Endothelial cell of umbilical vein (primary cell): ENCODE results near the gene QSOX2. TPM values are rescaled to one million over a fixed set of nuclear protein-coding genes. Genes with fewer than 3 reads are reported as not detected.
A peak's percentile ranks its signal among the peaks of the same experiment; 100 is the strongest.

ENCODE experiments used
- BruUV-seq: library from RNA; stranded (reverse); fragments of 400-500 nt; replicated peaks from 2 replicates; lab custom pipeline; 2021; lab: Mats Ljungman, UMichigan
- CTCF ChIA-PET: fragments of 300-600, 350-600 bp; sonication (Branson Sonifier 250); formaldehyde crosslinking; loops from one replicate; lab custom pipeline; 2021; ENCODE audit warnings: antibody characterized with exemption, inconsistent platforms; lab: Charles Lee
- POLR2A ChIA-PET: fragments of 300-600, 350-600 bp; sonication (Branson Sonifier 250); formaldehyde crosslinking; loops from one replicate; lab custom pipeline; 2021; ENCODE audit warnings: antibody characterized with exemption, inconsistent platforms; lab: Charles Lee
- DNase-seq: peaks from one replicate; pipeline ENCODE4 v3.0.0-alpha.2; 2011; ENCODE audit warnings: low read depth, low spot score
- FAIRE-seq: peaks from 2 replicates; lab custom pipeline; 2011; peaks lifted over from hg19 to GRCh38; lab: Jason Lieb, UNC
- H2AFZ ChIP-seq: 2 replicates; pipeline ENCODE4 v1.6.0; 2012; ENCODE audit warnings: low read depth, low read length, control low read depth, inconsistent platforms
- H3K27ac ChIP-seq: 2 replicates; pipeline ENCODE4 v1.5.1; 2011; ENCODE audit warnings: low read depth, mild to moderate bottlenecking, control low read depth, low read length, moderate library complexity; ENCODE audit not compliant: insufficient read depth
- H3K27me3 ChIP-seq, 2 experiments: 2 replicates each; pipeline versions ENCODE4 v1.6.0 to v1.6.1; 2011; ENCODE audit warnings: low read length in 2 of 2, mixed read lengths in 1 of 2; ENCODE audit not compliant: control insufficient read depth in 2 of 2, insufficient read depth in 2 of 2
- H3K36me3 ChIP-seq, 2 experiments: 2 replicates in 1 of 2; 3 replicates in 1 of 2; pipeline ENCODE4 v1.5.1; 2011; ENCODE audit warnings: low read length in 2 of 2, mild to moderate bottlenecking in 1 of 2, moderate library complexity in 1 of 2; ENCODE audit not compliant: control insufficient read depth in 2 of 2, insufficient read depth in 2 of 2; ENCODE audit errors: extremely low read depth in 1 of 2
- H3K4me1 ChIP-seq: 3 replicates; pipeline ENCODE4 v1.5.1; 2011; ENCODE audit warnings: mild to moderate bottlenecking, low read length; ENCODE audit not compliant: control insufficient read depth, insufficient read depth; ENCODE audit errors: extremely low read depth
- H3K4me2 ChIP-seq: 2 replicates; pipeline ENCODE4 v1.6.1; 2011; ENCODE audit warnings: low read length, control low read depth, mixed read lengths; ENCODE audit not compliant: insufficient read depth
- H3K4me3 ChIP-seq, 3 experiments: fragments of 200-600 bp in 1 of 3; sonication (generic), shearing (Covaris generic) in 1 of 3; replicated peaks in 1 of 3; 2 replicates each; pipeline ENCODE4 v1.5.1; 2011 to 2016; ENCODE audit warnings: control low read depth in 3 of 3, low read length in 3 of 3, mild to moderate bottlenecking in 2 of 3, inconsistent platforms in 1 of 3, low read depth in 1 of 3, moderate library complexity in 1 of 3; ENCODE audit not compliant: insufficient read depth in 1 of 3
- H3K79me2 ChIP-seq: 2 replicates; pipeline ENCODE4 v1.6.0; 2012; ENCODE audit warnings: low read length, inconsistent platforms; ENCODE audit not compliant: control insufficient read depth, insufficient read depth
- H3K9ac ChIP-seq: replicated peaks from 2 replicates; pipeline ENCODE3; 2011; ENCODE audit warnings: low read length, control low read depth; ENCODE audit not compliant: insufficient read depth; ENCODE audit errors: extremely low read depth
- H3K9me1 ChIP-seq: replicated peaks from 3 replicates; pipeline ENCODE4 v1.6.0; 2011; ENCODE audit warnings: mild to moderate bottlenecking, low read length; ENCODE audit not compliant: control insufficient read depth, insufficient read depth; ENCODE audit errors: extremely low read depth
- H3K9me3 ChIP-seq: replicated peaks from 2 replicates; pipeline ENCODE4 v1.5.1; 2012; ENCODE audit warnings: low read length, inconsistent platforms; ENCODE audit not compliant: control insufficient read depth, insufficient read depth
- H4K20me1 ChIP-seq: replicated peaks from 2 replicates; pipeline ENCODE3; 2011; ENCODE audit warnings: mild to moderate bottlenecking, low read length; ENCODE audit not compliant: control insufficient read depth, insufficient read depth; ENCODE audit errors: extremely low read depth
- EZH2 ChIP-seq: IDR thresholded peaks from 2 replicates; pipeline ENCODE4 v1.6.1; 2012; ENCODE audit warnings: borderline replicate concordance, low read depth, mild to moderate bottlenecking, moderate library complexity, low read length, inconsistent platforms; ENCODE audit not compliant: severe bottlenecking
- GATA2 ChIP-seq: IDR thresholded peaks from 2 replicates; pipeline ENCODE4 v1.7.0; 2011; ENCODE audit warnings: low read depth, mild to moderate bottlenecking, moderate library complexity, mixed read lengths, low read length; ENCODE audit not compliant: insufficient read length, insufficient read depth
- POLR2A ChIP-seq: IDR thresholded peaks from 2 replicates; pipeline ENCODE4 v1.6.1; 2012; ENCODE audit warnings: low read depth, mild to moderate bottlenecking, control low read depth, low read length
- dilution Hi-C: fragments of 300-500 bp; cut with MboI; formaldehyde crosslinking; loops from one replicate; pipeline ENCODE4 v1.15.0; 2019; ENCODE audit warnings: low sequenced_read_pairs; ENCODE audit not compliant: extremely low pct_ligation_motif_present
- intact Hi-C: fragments of 100-400 bp; cut with micrococcal nuclease; formaldehyde crosslinking; loops from one replicate; pipeline ENCODE4 v1.10.0; 2022
- polyA plus RNA-seq, 4 experiments: library from polyadenylated mRNA; depleted of rRNA in 3 of 4; stranded (reverse) in 3 of 4; unstranded in 1 of 4; fragments of >200 nt; gene quantifications; 2 replicates each; pipeline versions ENCODE4 v1.2.1 to v1.2.3, GENCODE V29; 2011 to 2012; ENCODE audit warnings: missing spikeins in 1 of 4
- total RNA-seq: library from RNA; stranded (reverse); gene quantifications from 2 replicates; pipeline ENCODE4 v1.2.3, GENCODE V29; 2021

QSOX2 gene
- total and polyA plus RNA-seq, 2 donors (not counting 3 experiments of a cell fraction or from before 2014, with no cell fraction given) = 16.4 to 23.4 TPM

GRCh38 chr9:136197084-136197875, 48.3 kb downstream of the QSOX2 start:
- Histone ChIP-seq H3K27ac (no peak overlapping the region), H3K4me2 (no peak overlapping the region), H2AFZ (no peak overlapping the region), H3K4me3 (no peak overlapping the region), H3K9ac (no peak overlapping the region), H3K4me1 (no peaks in the 10 kb centered on the region), H3K9me1 (no peaks in the 10 kb centered on the region), H3K79me2 (no peaks in the 10 kb centered on the region), H3K27me3 (peaks cover 69 to 89% of the 10 kb centered on the region in 2 experiments), H3K36me3 (no peaks in the 10 kb centered on the region), H4K20me1 (no peaks in the 10 kb centered on the region), H3K9me3 (no peaks in the 10 kb centered on the region)
- no peak for FAIRE-seq
- TF ChIP-seq EZH2 = peak; percentile 53
- TF ChIP-seq GATA2 = no peak
- dilution Hi-C loops (no loop called here), intact Hi-C loops (no loop called here)
- no peak for DNase-seq
- ChIA-PET POLR2A (no interaction called here), CTCF (no interaction called here)
- no TSS peak for BruUV-seq

GRCh38 chr9:136196404-136197083, 49.1 kb downstream of the QSOX2 start:
- no peak overlapping the region for H2AFZ ChIP-seq
- intact Hi-C loops (no loop called here), dilution Hi-C loops (no loop called here)
- no TSS peak for BruUV-seq
- FAIRE-seq (no peak), DNase-seq (no peak)
- no peaks in the 10 kb centered on the region for H4K20me1 ChIP-seq
- H3K9me1 ChIP-seq = no peaks in the 10 kb centered on the region
- H3K27ac ChIP-seq = no peak overlapping the region
- no peaks in the 10 kb centered on the region for H3K79me2 ChIP-seq
- ChIA-PET CTCF (no interaction called here), POLR2A (no interaction called here)
- no peaks in the 10 kb centered on the region for H3K36me3 ChIP-seq
- no peaks in the 10 kb centered on the region for H3K4me1 ChIP-seq
- no peaks in the 10 kb centered on the region for H3K9me3 ChIP-seq
- H3K4me3 ChIP-seq = no peak overlapping the region
- TF ChIP-seq POLR2A (no peak), EZH2 (peak; percentile 79)
- H3K4me2 ChIP-seq = no peak overlapping the region
- H3K27me3 ChIP-seq = peaks cover 73 to 89% of the 10 kb centered on the region in 2 experiments
- H3K9ac ChIP-seq = no peak overlapping the region
